Breast epithelium (tissue), 4 donors: ENCODE results near the gene NAALADL1. TPM values are rescaled to one million over a fixed set of nuclear protein-coding genes. Genes with fewer than 3 reads are reported as not detected.

Experiments used
- DNase-seq, 2 donors: peaks; one replicate each; pipeline ENCODE4 v3.0.0-alpha.2; 2019; ENCODE audit warnings: low spot score in 2 of 2
- H3K27ac ChIP-seq, 2 donors: fragments of 200-600 bp; sonication (generic) in 1 of 2; one replicate each; pipeline ENCODE4 v1.5.1; 2016 to 2019; ENCODE audit warnings: mild to moderate bottlenecking in 1 of 2
- H3K27me3 ChIP-seq, 2 donors: fragments of 200-600 bp; sonication (generic) in 1 of 2; one replicate each; pipeline versions ENCODE4 v1.5.1 to v1.6.0; 2017 to 2019; ENCODE audit warnings: control low read depth in 1 of 2, mild to moderate bottlenecking in 1 of 2
- H3K36me3 ChIP-seq: fragments of 200-600 bp; one replicate; pipeline ENCODE4 v1.5.1; 2019
- H3K4me1 ChIP-seq, 2 donors: fragments of 200-600 bp; sonication (generic); one replicate each; pipeline ENCODE4 v1.5.1; 2016 to 2019; ENCODE audit warnings: control low read depth in 1 of 2
- H3K4me3 ChIP-seq, 3 donors: fragments of 200-600 bp; sonication (generic); 1 replicate in 2 of 3; 2 replicates in 1 of 3; pipeline ENCODE4 v1.5.1; 2016 to 2019; ENCODE audit warnings: mild to moderate bottlenecking in 3 of 3, moderate library complexity in 2 of 3
- H3K9me3 ChIP-seq, 2 donors: fragments of 200-600 bp; sonication (generic) in 1 of 2; one replicate each; pipeline ENCODE4 v1.5.1; 2016 to 2019; ENCODE audit warnings: control low read depth in 1 of 2
- POLR2A ChIP-seq: fragments of 450-650 bp; IDR thresholded peaks from one replicate; pipeline ENCODE4 v1.6.1; 2016; ENCODE audit warnings: antibody characterized with exemption, mild to moderate bottlenecking, moderate library complexity
- POLR2AphosphoS5 ChIP-seq, 3 donors: sonication (generic); formaldehyde crosslinking; IDR thresholded peaks; one replicate each; pipeline ENCODE4 v1.6.1; 2017; ENCODE audit warnings: antibody characterized with exemption in 3 of 3
- intact Hi-C: fragments of 100-400 bp; cut with DNase I; formaldehyde crosslinking; loops from one replicate; pipeline ENCODE4 v1.15.1; 2023; ENCODE audit warnings: low total_unique reads
- total RNA-seq, 3 donors: library from RNA; depleted of rRNA; stranded (reverse); fragments of >200 nt; gene quantifications; one replicate each; pipeline ENCODE4 v1.1.0, GENCODE V29; 2016
- TF ChIP-seq, protein P1 (sequence below), 3 donors: fragments of 450-650 bp; IDR thresholded peaks; one replicate each; pipeline ENCODE4 v1.5.1; 2016 to 2017; ENCODE audit warnings: antibody characterized with exemption in 3 of 3, mild to moderate bottlenecking in 3 of 3, moderate library complexity in 3 of 3

The NAALADL1 gene, protein sequence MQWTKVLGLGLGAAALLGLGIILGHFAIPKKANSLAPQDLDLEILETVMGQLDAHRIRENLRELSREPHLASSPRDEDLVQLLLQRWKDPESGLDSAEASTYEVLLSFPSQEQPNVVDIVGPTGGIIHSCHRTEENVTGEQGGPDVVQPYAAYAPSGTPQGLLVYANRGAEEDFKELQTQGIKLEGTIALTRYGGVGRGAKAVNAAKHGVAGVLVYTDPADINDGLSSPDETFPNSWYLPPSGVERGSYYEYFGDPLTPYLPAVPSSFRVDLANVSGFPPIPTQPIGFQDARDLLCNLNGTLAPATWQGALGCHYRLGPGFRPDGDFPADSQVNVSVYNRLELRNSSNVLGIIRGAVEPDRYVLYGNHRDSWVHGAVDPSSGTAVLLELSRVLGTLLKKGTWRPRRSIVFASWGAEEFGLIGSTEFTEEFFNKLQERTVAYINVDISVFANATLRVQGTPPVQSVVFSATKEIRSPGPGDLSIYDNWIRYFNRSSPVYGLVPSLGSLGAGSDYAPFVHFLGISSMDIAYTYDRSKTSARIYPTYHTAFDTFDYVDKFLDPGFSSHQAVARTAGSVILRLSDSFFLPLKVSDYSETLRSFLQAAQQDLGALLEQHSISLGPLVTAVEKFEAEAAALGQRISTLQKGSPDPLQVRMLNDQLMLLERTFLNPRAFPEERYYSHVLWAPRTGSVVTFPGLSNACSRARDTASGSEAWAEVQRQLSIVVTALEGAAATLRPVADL
- total RNA-seq = 10 to 100 TPM; 15.5 to 28.8 (median 19.2) TPM

DNA sequence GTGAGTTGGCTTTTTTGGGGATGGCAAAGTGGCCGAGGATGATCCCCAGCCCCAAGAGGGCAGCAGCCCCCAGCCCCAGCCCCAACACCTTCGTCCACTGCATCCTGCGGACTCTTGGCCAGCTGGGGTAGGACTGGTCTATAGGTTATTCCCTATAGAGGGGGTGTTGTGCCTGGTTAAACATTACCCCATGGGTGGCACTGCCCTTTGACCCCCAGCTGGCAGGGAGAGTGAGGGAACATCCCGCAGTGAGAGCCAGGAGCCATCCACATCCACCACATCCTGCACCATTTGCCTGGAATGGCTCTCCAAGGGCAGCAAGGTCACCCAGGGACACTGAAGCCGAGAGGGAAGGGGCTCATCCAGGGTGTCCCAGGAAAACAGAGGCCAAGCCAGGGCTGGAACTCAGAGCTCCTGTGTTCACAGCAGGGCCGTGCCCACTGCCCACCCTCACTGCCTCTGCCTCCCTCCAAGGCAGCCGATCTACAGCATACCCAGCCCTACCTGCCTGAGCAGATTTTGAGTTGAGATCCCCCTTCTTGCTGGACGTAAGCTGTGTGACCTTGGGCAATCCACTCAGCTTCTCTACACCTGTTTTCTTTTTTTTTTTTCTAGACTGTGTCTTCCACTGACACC lies at the start of gene NAALADL1:
TSS of gene NAALADL1 (minus strand) at position 135 of the 636 bp plus-strand sequence. CDS start at position 103, 32 bp downstream.
- TF ChIP-seq, protein P1, sequence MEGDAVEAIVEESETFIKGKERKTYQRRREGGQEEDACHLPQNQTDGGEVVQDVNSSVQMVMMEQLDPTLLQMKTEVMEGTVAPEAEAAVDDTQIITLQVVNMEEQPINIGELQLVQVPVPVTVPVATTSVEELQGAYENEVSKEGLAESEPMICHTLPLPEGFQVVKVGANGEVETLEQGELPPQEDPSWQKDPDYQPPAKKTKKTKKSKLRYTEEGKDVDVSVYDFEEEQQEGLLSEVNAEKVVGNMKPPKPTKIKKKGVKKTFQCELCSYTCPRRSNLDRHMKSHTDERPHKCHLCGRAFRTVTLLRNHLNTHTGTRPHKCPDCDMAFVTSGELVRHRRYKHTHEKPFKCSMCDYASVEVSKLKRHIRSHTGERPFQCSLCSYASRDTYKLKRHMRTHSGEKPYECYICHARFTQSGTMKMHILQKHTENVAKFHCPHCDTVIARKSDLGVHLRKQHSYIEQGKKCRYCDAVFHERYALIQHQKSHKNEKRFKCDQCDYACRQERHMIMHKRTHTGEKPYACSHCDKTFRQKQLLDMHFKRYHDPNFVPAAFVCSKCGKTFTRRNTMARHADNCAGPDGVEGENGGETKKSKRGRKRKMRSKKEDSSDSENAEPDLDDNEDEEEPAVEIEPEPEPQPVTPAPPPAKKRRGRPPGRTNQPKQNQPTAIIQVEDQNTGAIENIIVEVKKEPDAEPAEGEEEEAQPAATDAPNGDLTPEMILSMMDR (IDR thresholded peaks at IDR 0.05) = no peak
- TF ChIP-seq POLR2AphosphoS5 (IDR thresholded peaks at IDR 0.05) (no peak), POLR2A (no peak)
- no peaks in the 10 kb centered on the region for H3K9me3 ChIP-seq
- no peaks in the 10 kb centered on the region for H3K36me3 ChIP-seq
- H3K27ac ChIP-seq = no peak within 1 kb of the TSS
- H3K27me3 ChIP-seq = no peaks in the 10 kb centered on the region
- DNase-seq = no peak
- no peaks in the 10 kb centered on the region for H3K4me1 ChIP-seq
- no peak within 1 kb of the TSS for H3K4me3 ChIP-seq
- intact Hi-C loops = no loop called here

DNA sequence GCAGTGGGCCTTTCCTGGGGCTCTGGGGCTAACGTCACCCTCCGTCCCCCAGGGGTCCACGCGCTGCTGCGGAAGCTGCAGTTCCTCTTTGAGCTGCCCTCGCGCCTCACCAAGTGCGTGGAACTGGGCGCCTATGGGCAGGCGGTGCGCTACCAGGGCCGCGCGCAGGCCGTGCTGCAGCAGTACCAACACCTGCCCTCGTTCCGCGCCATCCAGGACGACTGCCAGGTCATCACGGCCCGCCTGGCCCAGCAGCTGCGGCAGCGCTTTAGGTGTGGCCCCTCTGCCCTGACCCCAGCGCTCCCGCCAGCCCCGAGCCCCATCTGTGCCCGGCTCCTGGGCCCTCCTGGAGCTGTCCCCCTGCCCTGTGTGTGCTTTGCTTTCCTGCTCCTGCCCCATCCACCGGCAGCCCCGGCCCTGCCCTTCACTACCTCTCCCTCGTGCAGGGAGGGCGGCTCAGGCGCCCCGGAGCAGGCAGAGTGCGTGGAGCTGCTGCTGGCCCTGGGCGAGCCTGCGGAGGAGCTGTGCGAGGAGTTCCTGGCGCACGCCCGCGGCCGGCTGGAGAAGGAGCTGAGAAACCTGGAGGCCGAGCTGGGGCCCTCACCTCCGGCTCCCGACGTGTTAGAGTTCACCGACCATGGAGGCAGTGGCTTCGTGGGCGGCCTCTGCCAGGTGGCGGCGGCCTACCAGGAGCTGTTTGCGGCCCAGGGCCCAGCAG lies 49.6 kb upstream of the NAALADL1 start:
- TF ChIP-seq POLR2A (no peak), POLR2AphosphoS5 (IDR thresholded peaks at IDR 0.05) (no peak)
- TF ChIP-seq, protein P1 (IDR thresholded peaks at IDR 0.05) = no peak
- Histone ChIP-seq H3K4me3 (no peak overlapping the region), H3K36me3 (peaks cover 5% of the 10 kb centered on the region), H3K4me1 (peaks cover 5 to 13% of the 10 kb centered on the region in 2 donors), H3K9me3 (no peaks in the 10 kb centered on the region), H3K27me3 (no peaks in the 10 kb centered on the region), H3K27ac (peak overlapping the region; percentile 38 to 54)
- no peak for DNase-seq
- intact Hi-C loops = no loop called here

DNA sequence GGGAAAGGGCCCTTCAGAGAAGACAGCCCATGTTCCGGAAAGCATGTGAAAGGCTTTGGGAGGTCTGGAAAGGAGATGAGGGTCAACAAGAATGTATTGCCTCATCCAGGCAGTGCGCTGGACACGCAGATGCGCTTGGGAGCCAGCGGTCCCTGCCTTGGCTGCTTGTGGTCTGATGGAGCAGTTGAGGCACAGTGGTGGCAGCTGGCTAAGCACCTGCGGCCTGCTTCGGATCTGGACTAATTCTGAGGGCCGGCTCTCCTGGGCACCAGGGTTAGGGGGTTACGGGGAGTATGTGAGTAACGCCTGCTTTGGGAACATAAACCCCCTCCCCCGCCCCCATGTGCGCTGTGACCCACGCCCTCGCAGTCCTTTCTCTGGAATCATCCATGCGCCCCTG lies 48.7 kb upstream of the NAALADL1 start:
- no peaks in the 10 kb centered on the region for H3K27me3 ChIP-seq
- DNase-seq = no peak
- intact Hi-C loops = no loop called here
- H3K27ac ChIP-seq = no peak overlapping the region
- TF ChIP-seq, protein P1 (IDR thresholded peaks at IDR 0.05) = no peak
- TF ChIP-seq POLR2A (no peak), POLR2AphosphoS5 (IDR thresholded peaks at IDR 0.05) (no peak)
- no peaks in the 10 kb centered on the region for H3K9me3 ChIP-seq
- peaks cover 5% of the 10 kb centered on the region for H3K36me3 ChIP-seq
- H3K4me3 ChIP-seq = no peak overlapping the region
- H3K4me1 ChIP-seq = peaks cover 0 to 8% of the 10 kb centered on the region in 2 donors

DNA sequence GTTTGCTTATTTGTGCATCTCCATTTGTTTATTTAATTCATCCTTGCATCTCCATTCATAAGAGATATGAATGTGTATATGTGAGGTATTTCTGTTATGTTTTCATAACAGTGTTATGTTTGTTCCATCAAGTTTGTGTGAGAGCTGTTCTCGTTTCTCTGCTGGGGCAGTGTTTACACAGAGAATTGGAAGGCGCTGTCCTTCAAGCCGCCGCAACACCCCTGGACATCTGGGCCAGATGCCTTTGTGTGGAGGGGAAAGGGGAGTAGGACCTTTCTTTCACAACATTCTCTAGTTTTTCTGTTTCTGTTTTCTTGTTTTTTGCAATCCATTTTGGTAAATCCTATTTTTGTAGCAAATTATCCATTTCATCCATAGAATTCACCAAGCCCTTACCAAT lies 46.3 kb upstream of the NAALADL1 start:
- Histone ChIP-seq H3K27me3 (no peaks in the 10 kb centered on the region), H3K4me1 (peaks cover 0 to 5% of the 10 kb centered on the region in 2 donors), H3K36me3 (peaks cover 3% of the 10 kb centered on the region), H3K27ac (no peak overlapping the region), H3K4me3 (no peak overlapping the region), H3K9me3 (no peaks in the 10 kb centered on the region)
- DNase-seq = no peak
- intact Hi-C loops = no loop called here
- no peak for TF ChIP-seq POLR2AphosphoS5 (IDR thresholded peaks at IDR 0.05)
- no peak for TF ChIP-seq POLR2A
- TF ChIP-seq, protein P1 (IDR thresholded peaks at IDR 0.05) = no peak
